Endothelial cell (in vitro differentiated cells): Measurements from ENCODE around the gene HOXD1. TPM values are rescaled to one million over a fixed set of nuclear protein-coding genes. Genes with fewer than 3 reads are reported as not detected.
A peak's percentile ranks its signal among the peaks of the same experiment; 100 is the strongest.

Source experiments
- DNase-seq: peaks from one replicate; pipeline ENCODE4 v3.0.0; 2021; ENCODE audit warnings: low spot score
- H3K27ac Mint-ChIP-seq: one replicate; pipeline ENCODE4 v1.8.0; 2021; ENCODE audit warnings: mixed read lengths, inconsistent platforms; ENCODE audit not compliant: unreplicated experiment
- H3K27me3 Mint-ChIP-seq: one replicate; pipeline ENCODE4 v1.8.0; 2021; ENCODE audit warnings: mild to moderate bottlenecking, moderate library complexity, mixed read lengths, inconsistent platforms; ENCODE audit not compliant: unreplicated experiment
- H3K36me3 Mint-ChIP-seq: one replicate; pipeline ENCODE4 v1.8.0; 2021; ENCODE audit warnings: mild to moderate bottlenecking, low read depth, mixed read lengths, inconsistent platforms; ENCODE audit not compliant: unreplicated experiment
- H3K4me1 Mint-ChIP-seq: one replicate; pipeline ENCODE4 v1.8.0; 2021; ENCODE audit warnings: mild to moderate bottlenecking, mixed read lengths, inconsistent platforms; ENCODE audit not compliant: unreplicated experiment
- H3K4me3 Mint-ChIP-seq: one replicate; pipeline ENCODE4 v1.8.0; 2021; ENCODE audit warnings: mild to moderate bottlenecking, mixed read lengths, inconsistent platforms; ENCODE audit not compliant: unreplicated experiment
- H3K9me3 Mint-ChIP-seq: one replicate; pipeline ENCODE4 v1.8.0; 2021; ENCODE audit warnings: mixed read lengths, inconsistent platforms; ENCODE audit not compliant: unreplicated experiment
- CTCF ChIP-seq: fragments of 200-600 bp; sonication (generic); IDR thresholded peaks from one replicate; pipeline ENCODE4 v1.5.0; 2021; ENCODE audit warnings: antibody characterized with exemption; ENCODE audit not compliant: unreplicated experiment
- long read RNA-seq: library from polyadenylated mRNA; unstranded; transcript quantifications from one replicate; pipeline ENCODE4 v2.0.0, GENCODE V29; 2020; ENCODE audit not compliant: unreplicated experiment
- total RNA-seq: library from RNA; stranded (reverse); fragmentation: NEBNext Ultra II Directional; extraction: Animal tissue kit (Norgen Biotek cat#: 25700); gene quantifications from one replicate; pipeline ENCODE4 v1.2.1, GENCODE V29; 2021; ENCODE audit not compliant: unreplicated experiment

Gene HOXD1
- total RNA-seq = 3.8 TPM
- long read RNA-seq, transcript HOXD1-201 (2 exons, 1,975 nt) = major isoform, 7 of 11 reads
- long read RNA-seq, partial matches to known transcripts = 0 of 11 reads
- long read RNA-seq, other reads (novel, unspliced or antisense) = 4 of 11 reads

GRCh38 chr2:176187899-176188773 is at the start of gene HOXD1:
Gene HOXD1 (plus strand): TSS chr2:176188668. CDS start chr2:176188802, 134 bp downstream.
- Mint-ChIP-seq H3K27me3 (peaks cover 12% of the 10 kb centered on the region), H3K27ac (peak within 1 kb of the TSS; percentile 69), H3K36me3 (peaks cover 9% of the 10 kb centered on the region), H3K9me3 (no peaks in the 10 kb centered on the region), H3K4me3 (peak within 1 kb of the TSS; percentile 94), H3K4me1 (peaks cover 38% of the 10 kb centered on the region)
- peak; percentile 65 for DNase-seq
- TF ChIP-seq CTCF = no peak

- no peaks in the 10 kb centered on the region for H3K9me3 Mint-ChIP-seq
- H3K27ac Mint-ChIP-seq = peak overlapping the region; percentile 8
- DNase-seq = no peak
- TF ChIP-seq CTCF = no peak
- peaks cover 32% of the 10 kb centered on the region for H3K4me1 Mint-ChIP-seq
- peaks cover 40% of the 10 kb centered on the region for H3K27me3 Mint-ChIP-seq
- H3K36me3 Mint-ChIP-seq = peaks cover 6% of the 10 kb centered on the region
- peak overlapping the region; percentile 60 for H3K4me3 Mint-ChIP-seq
These were observed 49.4 kb upstream of the HOXD1 start for GRCh38 chr2:176138923-176139660.

GRCh38 chr2:176139661-176140512 is 48.6 kb upstream of the HOXD1 start:
- H3K4me1 Mint-ChIP-seq = peaks cover 30% of the 10 kb centered on the region
- DNase-seq = no peak
- TF ChIP-seq CTCF = no peak
- peaks cover 40% of the 10 kb centered on the region for H3K27me3 Mint-ChIP-seq
- peak overlapping the region; percentile 60 for H3K4me3 Mint-ChIP-seq
- peak overlapping the region; percentile 52 for H3K27ac Mint-ChIP-seq
- H3K9me3 Mint-ChIP-seq = no peaks in the 10 kb centered on the region
- H3K36me3 Mint-ChIP-seq = peaks cover 6% of the 10 kb centered on the region

- peaks cover 35% of the 10 kb centered on the region for H3K27me3 Mint-ChIP-seq
- peaks cover 1% of the 10 kb centered on the region for H3K36me3 Mint-ChIP-seq
- no peaks in the 10 kb centered on the region for H3K9me3 Mint-ChIP-seq
- H3K4me1 Mint-ChIP-seq = peaks cover 21% of the 10 kb centered on the region
- peak; percentile 99 for TF ChIP-seq CTCF
- H3K4me3 Mint-ChIP-seq = peak overlapping the region; percentile 83
- H3K27ac Mint-ChIP-seq = no peak overlapping the region
- peak; percentile 90 for DNase-seq
These were observed 47.8 kb upstream of the HOXD1 start for GRCh38 chr2:176140513-176141317.
